DMS53 (cell line): ENCODE results near the gene LDLRAD3.

Source experiments
- DNase-seq: peaks from one replicate; lab custom pipeline; 2025; lab: John Stamatoyannopoulos, UW

Gene LDLRAD3

GRCh38 chr11:35962369-35963138 is 18.7 kb downstream of the LDLRAD3 start:
- DNase-seq, result no peak

DNA sequence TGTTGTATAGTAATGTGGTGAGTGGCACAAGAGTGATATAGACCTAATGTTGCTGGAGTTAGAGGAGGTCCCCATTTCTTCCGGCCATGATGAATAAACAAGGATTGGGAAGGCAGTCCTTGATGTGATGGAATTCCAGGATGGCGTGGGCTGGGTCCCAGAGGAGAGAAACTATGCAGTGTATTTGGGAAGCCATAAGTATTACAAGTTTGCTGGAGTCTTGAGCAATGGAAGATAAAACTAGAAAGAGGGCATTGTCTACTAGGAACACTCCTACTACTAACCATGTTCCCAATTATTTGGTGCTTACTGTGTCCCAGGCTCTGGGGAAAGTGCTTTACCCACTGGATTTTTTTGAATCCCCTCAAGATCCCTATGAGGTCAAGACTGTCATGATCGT is 20.0 kb downstream of the LDLRAD3 start:
- no peak for DNase-seq

GRCh38 chr11:35964841-35965240 is 21.0 kb downstream of the LDLRAD3 start:
- no peak for DNase-seq

DNA sequence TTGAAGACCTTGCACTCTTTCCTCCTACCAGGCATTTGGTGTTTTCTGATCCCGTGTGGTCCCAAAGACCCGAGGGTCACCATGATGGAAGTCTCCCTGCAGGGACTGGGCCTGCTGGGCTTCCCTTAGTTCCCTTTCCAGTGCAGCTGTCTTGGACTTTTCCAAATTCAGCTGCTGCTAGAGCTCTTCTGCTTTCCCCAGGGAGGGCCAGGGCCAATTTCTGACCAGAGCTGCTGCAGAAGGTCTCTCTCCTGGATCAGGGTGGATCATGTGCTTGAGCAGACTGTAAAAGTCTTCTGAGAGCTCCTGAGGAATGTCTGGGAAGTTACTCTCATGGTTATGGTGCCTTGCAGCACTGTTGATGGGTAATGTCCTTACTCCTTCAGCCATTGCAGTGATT is 23.2 kb downstream of the LDLRAD3 start:
- DNase-seq, result no peak

- no peak for DNase-seq
Measured at GRCh38 chr11:35968386-35969088, 24.7 kb downstream of the LDLRAD3 start.

- DNase-seq, result peak; percentile 1
Measured at GRCh38 chr11:35969089-35970042, 25.5 kb downstream of the LDLRAD3 start.

DNA sequence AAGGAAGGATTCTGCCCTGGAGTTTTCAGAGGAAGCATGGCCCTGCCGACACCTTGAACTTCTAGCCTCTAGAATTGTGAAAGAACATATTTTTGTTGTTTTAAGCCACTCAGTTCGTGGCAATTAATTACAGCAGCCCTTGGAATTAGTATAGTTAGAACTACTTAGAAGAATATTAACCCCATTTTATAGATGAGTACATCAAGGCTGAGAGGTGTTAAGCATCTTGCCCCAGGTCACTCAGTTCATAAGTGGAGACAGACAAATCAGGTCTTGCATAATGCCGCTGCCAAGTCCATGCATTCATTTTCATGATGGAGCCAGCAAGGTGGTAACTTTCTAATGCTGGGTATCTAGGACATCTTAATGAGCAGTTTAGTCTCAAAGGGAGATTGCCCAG is 26.6 kb downstream of the LDLRAD3 start:
- no peak for DNase-seq

GRCh38 chr11:35971841-35972422 is 28.1 kb downstream of the LDLRAD3 start:
- DNase-seq, result no peak

DNA sequence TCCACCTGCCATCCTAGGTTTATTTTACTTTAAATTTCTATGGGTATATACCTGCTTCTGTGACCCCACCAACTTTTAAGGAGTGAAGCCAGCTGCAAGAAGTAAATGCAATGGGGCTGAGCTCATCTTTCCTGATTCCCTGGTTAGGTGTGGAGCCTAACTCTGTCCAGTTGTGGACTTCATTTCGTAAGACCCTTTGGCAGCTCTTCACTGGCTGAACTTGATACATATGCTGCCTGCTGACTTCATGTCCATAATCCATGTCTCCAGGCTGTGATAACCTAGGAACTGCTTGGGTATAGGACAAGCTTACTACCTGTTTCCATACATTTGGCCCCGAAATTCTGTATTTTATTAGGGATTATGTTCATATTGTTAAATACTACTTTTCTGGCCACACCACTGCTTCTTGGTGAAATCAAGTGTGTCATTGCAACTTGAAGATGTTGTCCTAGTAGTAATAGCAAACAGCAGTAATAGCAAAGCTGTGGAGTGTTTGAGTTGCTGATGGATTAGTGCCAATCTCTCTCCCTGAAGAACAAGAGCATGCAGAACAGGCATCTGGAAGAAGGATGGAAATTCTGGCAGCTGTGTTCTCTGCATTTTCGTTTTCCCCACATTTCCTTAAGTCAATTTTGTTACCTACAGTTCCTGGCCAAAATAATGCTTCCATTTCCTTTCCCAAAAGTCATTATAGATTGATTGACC is 31.2 kb downstream of the LDLRAD3 start:
- DNase-seq, result no peak

DNA sequence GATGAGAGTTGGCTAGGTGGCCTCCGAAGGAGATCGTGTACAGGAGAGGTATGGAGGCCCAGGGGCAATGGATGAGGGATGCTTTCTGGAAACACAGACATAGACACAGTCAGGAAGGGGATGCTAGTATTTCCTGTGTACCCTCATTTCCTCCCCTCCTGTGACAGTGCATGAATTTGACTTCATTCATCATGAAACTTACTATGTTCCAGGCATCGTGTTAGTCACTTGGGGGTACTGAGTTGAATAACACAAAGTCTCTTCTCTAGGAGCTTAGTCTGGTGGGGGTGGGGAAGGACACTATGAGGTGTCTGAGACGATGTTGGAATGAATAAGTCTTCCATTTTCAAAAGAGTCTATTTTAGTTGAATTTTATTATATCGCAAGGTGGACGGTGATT is 32.6 kb downstream of the LDLRAD3 start:
- no peak for DNase-seq

DNA sequence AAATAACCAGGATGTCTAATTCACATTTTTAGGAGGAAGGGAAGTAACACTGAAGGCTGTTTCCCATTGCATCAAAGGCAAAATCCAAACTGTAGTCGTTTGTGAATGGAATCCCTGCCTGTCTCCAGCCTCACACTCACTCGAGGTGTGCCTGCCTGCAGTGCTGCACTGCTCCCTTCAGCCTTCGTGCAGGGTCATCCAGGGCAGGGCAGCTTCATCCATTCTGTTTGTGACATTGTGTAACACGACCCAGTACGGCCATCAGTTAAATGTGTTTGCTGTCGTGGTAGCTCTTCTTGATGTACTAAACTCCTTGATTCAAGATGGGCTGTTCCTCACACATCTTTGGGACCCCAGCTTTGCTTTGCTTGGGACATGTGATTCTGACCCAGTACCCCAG is 34.3 kb downstream of the LDLRAD3 start:
- no peak for DNase-seq

DNA sequence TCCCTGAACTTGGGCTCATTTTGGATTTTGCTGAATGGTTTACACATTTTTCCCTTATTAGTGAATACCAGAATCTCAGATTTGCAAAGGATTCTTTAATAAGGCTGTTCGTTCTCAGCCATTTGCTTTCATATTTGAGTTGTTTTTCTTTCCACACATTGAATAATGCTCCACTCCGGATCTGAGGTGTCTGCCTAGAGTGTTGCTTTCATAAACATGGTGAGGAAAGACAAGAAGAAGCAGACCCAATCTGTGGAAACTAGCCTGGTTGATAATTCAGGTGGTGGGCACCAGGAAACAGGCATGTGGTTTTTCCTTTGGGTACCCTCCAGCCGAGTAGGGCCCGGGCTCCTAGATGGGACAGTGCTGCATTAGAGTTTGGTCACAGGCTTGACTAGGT is 35.0 kb downstream of the LDLRAD3 start:
- DNase-seq, result no peak

DNA sequence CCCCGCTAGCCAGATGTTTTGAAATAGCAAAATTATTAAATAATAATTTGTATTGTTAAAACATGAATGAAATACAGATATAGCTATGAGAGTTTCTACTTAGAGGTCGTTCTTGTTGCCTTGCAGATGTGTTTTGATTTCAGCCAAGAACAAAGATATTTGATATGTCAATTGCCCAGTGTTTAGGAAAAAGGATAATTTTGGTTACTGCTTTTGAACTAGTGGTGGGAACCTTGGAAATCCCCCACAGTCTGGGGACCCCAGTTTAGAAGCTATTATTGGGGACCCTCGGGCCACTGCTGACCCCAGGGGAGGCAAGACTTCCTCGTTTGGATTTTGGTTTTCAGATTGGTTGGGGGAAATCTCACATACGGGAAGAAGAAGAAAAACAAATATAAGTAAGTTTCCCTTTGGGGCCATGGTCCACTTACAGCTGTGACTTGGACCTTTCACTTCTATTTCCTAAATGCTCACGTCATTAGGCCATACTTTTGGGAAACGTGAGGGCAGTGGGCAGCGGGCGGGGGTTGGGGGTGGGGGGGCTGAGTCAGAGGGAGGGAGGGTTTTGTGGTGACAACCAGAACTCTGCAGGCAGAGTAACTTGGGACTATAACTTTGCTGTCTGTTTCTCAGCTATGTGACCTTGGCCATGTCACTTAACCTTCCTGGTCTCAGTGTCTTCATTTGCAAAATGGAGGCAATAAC is 37.0 kb downstream of the LDLRAD3 start:
- no peak for DNase-seq

DNA sequence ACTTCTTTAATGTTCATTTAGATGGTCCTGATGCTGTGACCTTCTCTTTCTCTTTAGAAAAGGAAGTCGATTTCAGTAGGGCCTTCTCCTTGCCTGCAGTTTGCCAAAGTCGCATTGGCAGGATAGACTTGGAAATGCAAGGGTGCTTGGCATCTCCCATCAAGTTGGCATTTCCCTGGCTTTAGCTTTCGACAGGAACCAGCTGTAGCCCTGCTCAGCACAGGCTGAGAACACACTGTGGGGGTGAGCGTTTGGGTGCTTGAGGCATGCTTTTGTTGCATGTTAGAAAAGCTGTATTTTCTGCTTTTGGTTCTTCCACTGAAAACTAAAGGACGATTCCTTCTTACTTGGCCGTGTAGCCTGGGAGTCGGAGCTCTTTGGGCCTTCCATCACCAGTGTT is 37.7 kb downstream of the LDLRAD3 start:
- no peak for DNase-seq

- DNase-seq, result no peak
Measured at GRCh38 chr11:35982061-35982460, 38.2 kb downstream of the LDLRAD3 start.

DNA sequence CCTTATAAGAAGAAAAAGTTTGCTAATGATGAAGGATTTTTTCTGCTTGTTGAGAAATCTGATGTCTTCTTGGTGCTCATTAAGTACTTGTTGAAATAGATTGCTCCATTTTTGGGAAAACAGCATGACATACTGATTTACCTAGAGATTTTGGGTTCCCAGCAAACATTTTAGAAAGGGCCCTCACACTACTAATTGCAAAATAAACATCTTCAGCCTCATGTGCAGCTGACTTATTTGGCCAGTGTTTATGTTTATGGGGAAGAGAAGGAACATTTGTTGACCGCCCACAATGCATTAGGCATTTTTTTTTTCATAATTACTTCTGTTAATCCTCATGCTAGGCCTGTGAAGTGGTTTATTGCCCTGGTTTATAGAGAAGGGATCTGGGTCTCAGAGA is 40.1 kb downstream of the LDLRAD3 start:
- DNase-seq, result no peak

GRCh38 chr11:35986947-35987346 is 43.1 kb downstream of the LDLRAD3 start:
- no peak for DNase-seq

- DNase-seq, result no peak
Measured at GRCh38 chr11:35990170-35990569, 46.3 kb downstream of the LDLRAD3 start.

- no peak for DNase-seq
Measured at GRCh38 chr11:35990816-35991215, 47.0 kb downstream of the LDLRAD3 start.

GRCh38 chr11:35992548-35992947 is 48.7 kb downstream of the LDLRAD3 start:
- no peak for DNase-seq

GRCh38 chr11:35994421-35994820 is 50.6 kb downstream of the LDLRAD3 start:
- DNase-seq, result no peak
